Natural killer cell (primary cell): ENCODE measurements around the gene RAG2. TPM values are rescaled to one million over a fixed set of nuclear protein-coding genes. Genes with fewer than 3 reads are reported as not detected.

ENCODE experiments used
- ATAC-seq, 3 donors: fragments of 150-1000 bp in 2 of 3; fragments of 200-7000 bp in 1 of 3; cut with Tn5 transposase; 1 replicate in 1 of 3; 2 replicates in 2 of 3; pipeline ENCODE4 v1.10.0; 2021; ENCODE audit warnings: mild to moderate bottlenecking in 2 of 3, moderate library complexity in 2 of 3
- DNase-seq, 2 donors: peaks; one replicate each; pipeline versions ENCODE4 v3.0.0 to v3.0.0-alpha.2; 2013 to 2021; ENCODE audit warnings: mixed read lengths in 1 of 2
- H3K27ac ChIP-seq: one replicate; pipeline ENCODE4 v1.5.1; 2013; ENCODE audit warnings: mild to moderate bottlenecking, low read length
- H3K27me3 ChIP-seq: one replicate; pipeline ENCODE4 v1.6.1; 2013; ENCODE audit warnings: low read length; ENCODE audit not compliant: control insufficient read depth, insufficient read depth
- H3K36me3 ChIP-seq: one replicate; pipeline ENCODE4 v1.6.1; 2013; ENCODE audit warnings: low read length; ENCODE audit not compliant: control insufficient read depth, insufficient read depth
- H3K4me1 ChIP-seq: one replicate; pipeline ENCODE4 v1.6.1; 2013; ENCODE audit warnings: low read length; ENCODE audit not compliant: control insufficient read depth, insufficient read depth
- H3K4me3 ChIP-seq: one replicate; pipeline ENCODE4 v1.5.1; 2013; ENCODE audit warnings: low read length
- H3K9me3 ChIP-seq: one replicate; pipeline ENCODE4 v1.6.1; 2013; ENCODE audit warnings: low read length; ENCODE audit not compliant: control insufficient read depth, insufficient read depth
- H3K27ac Mint-ChIP-seq, 2 donors: one replicate each; pipeline ENCODE4 v1.8.0; 2022; ENCODE audit warnings: mild to moderate bottlenecking in 2 of 2, mixed read lengths in 2 of 2, moderate library complexity in 1 of 2
- H3K27me3 Mint-ChIP-seq, 2 donors: one replicate each; pipeline ENCODE4 v1.8.0; 2022; ENCODE audit warnings: low read depth in 2 of 2, mixed read lengths in 2 of 2
- H3K36me3 Mint-ChIP-seq: one replicate; pipeline ENCODE4 v1.8.0; 2022; ENCODE audit warnings: mixed read lengths
- H3K4me1 Mint-ChIP-seq, 2 donors: one replicate each; pipeline ENCODE4 v1.8.0; 2022; ENCODE audit warnings: mixed read lengths in 2 of 2
- H3K4me3 Mint-ChIP-seq: one replicate; pipeline ENCODE4 v1.8.0; 2022; ENCODE audit warnings: mild to moderate bottlenecking, moderate library complexity, mixed read lengths
- H3K9me3 Mint-ChIP-seq, 2 donors: one replicate each; pipeline ENCODE4 v1.8.0; 2022; ENCODE audit warnings: mixed read lengths in 2 of 2
- CTCF ChIP-seq: fragments of 200-600 bp; IDR thresholded peaks from one replicate; pipeline ENCODE4 v1.8.0; 2022; ENCODE audit warnings: antibody characterized with exemption
- WGBS: methylation state at CpG from one replicate; pipeline ENCODE4 v1.1.7; 2013; ENCODE audit warnings: missing lambda C conversion rate; ENCODE audit not compliant: insufficient coverage; 5-methylcytosine and 5-hydroxymethylcytosine counted together
- intact Hi-C: fragments of 100-400 bp; cut with micrococcal nuclease; formaldehyde crosslinking; loops from one replicate; pipeline ENCODE4 v1.14.2; 2022
- total RNA-seq, 4 donors: library from RNA; stranded (reverse); fragments of 120-200 nt in 1 of 4; gene quantifications; one replicate each; pipeline versions ENCODE4 v1.2.3 to v1.2.4, GENCODE V29; 2013 to 2022

RAG2 gene
- total RNA-seq, 3 donors from 2014 or later (not counting 1 experiment from before 2014, with no cell fraction given) = not detected

GRCh38 chr11:36631774-36632173 lies 33.7 kb upstream of the RAG2 start:
- Histone ChIP-seq H3K36me3 (no peaks in the 10 kb centered on the region), H3K4me1 (no peaks in the 10 kb centered on the region), H3K4me3 (no peak overlapping the region), H3K27ac (no peak overlapping the region), H3K9me3 (no peaks in the 10 kb centered on the region), H3K27me3 (no peaks in the 10 kb centered on the region)
- 59% methylated on average over 2 of the region's 2 CpGs for WGBS
- ATAC-seq (no peak), DNase-seq (no peak)
- Mint-ChIP-seq H3K27me3 (peaks cover 0 to 7% of the 10 kb centered on the region in 2 donors), H3K9me3 (no peaks in the 10 kb centered on the region), H3K4me1 (no peaks in the 10 kb centered on the region), H3K27ac (no peak overlapping the region), H3K36me3 (no peaks in the 10 kb centered on the region), H3K4me3 (no peak overlapping the region)
- no peak for TF ChIP-seq CTCF
- intact Hi-C loops = no loop called here

- H3K36me3 ChIP-seq = no peaks in the 10 kb centered on the region
- DNase-seq (no peak), ATAC-seq (no peak)
- no peaks in the 10 kb centered on the region for H3K9me3 ChIP-seq
- Mint-ChIP-seq H3K27ac (no peak overlapping the region), H3K4me1 (no peaks in the 10 kb centered on the region), H3K36me3 (no peaks in the 10 kb centered on the region), H3K27me3 (peaks cover 0 to 7% of the 10 kb centered on the region in 2 donors), H3K4me3 (no peak overlapping the region), H3K9me3 (no peaks in the 10 kb centered on the region)
- intact Hi-C loops = no loop called here
- H3K27ac ChIP-seq = no peak overlapping the region
- no peaks in the 10 kb centered on the region for H3K4me1 ChIP-seq
- TF ChIP-seq CTCF = no peak
- H3K4me3 ChIP-seq = no peak overlapping the region
- 86% methylated on average over 4 of the region's 4 CpGs for WGBS
- H3K27me3 ChIP-seq = no peaks in the 10 kb centered on the region
Measured at GRCh38 chr11:36628765-36629244, 30.8 kb upstream of the RAG2 start.

- H3K27me3 ChIP-seq = no peaks in the 10 kb centered on the region
- no peaks in the 10 kb centered on the region for H3K4me1 Mint-ChIP-seq
- TF ChIP-seq CTCF = no peak
- no peaks in the 10 kb centered on the region for H3K4me1 ChIP-seq
- peaks cover 0 to 7% of the 10 kb centered on the region in 2 donors for H3K27me3 Mint-ChIP-seq
- H3K36me3 Mint-ChIP-seq = no peaks in the 10 kb centered on the region
- H3K27ac ChIP-seq = no peak overlapping the region
- no peak for DNase-seq
- no peak overlapping the region for H3K27ac Mint-ChIP-seq
- H3K4me3 ChIP-seq = no peak overlapping the region
- H3K4me3 Mint-ChIP-seq = no peak overlapping the region
- intact Hi-C loops = no loop called here
- no peaks in the 10 kb centered on the region for H3K36me3 ChIP-seq
- H3K9me3 ChIP-seq = no peaks in the 10 kb centered on the region
- WGBS = 87% methylated on average over 5 of the region's 5 CpGs
- no peaks in the 10 kb centered on the region for H3K9me3 Mint-ChIP-seq
- ATAC-seq = no peak
Measured at GRCh38 chr11:36628141-36628540, 30.1 kb upstream of the RAG2 start.

- Mint-ChIP-seq H3K36me3 (no peaks in the 10 kb centered on the region), H3K27ac (no peak overlapping the region), H3K4me3 (no peak overlapping the region), H3K9me3 (no peaks in the 10 kb centered on the region), H3K27me3 (peaks cover 0 to 7% of the 10 kb centered on the region in 2 donors), H3K4me1 (no peaks in the 10 kb centered on the region)
- ATAC-seq (no peak), DNase-seq (no peak)
- 95% methylated on average over 2 of the region's 2 CpGs for WGBS
- no peak overlapping the region for H3K27ac ChIP-seq
- no peaks in the 10 kb centered on the region for H3K4me1 ChIP-seq
- no peak overlapping the region for H3K4me3 ChIP-seq
- H3K9me3 ChIP-seq = no peaks in the 10 kb centered on the region
- intact Hi-C loops = no loop called here
- no peaks in the 10 kb centered on the region for H3K27me3 ChIP-seq
- H3K36me3 ChIP-seq = no peaks in the 10 kb centered on the region
- no peak for TF ChIP-seq CTCF
Measured at GRCh38 chr11:36627471-36627870, 29.4 kb upstream of the RAG2 start.
